SW480 (cell line): ENCODE results near the gene GPR146.
A peak's percentile ranks its signal among the peaks of the same experiment; 100 is the strongest.
"Not testable (repeated sequence)": the region's sequence is repeated elsewhere in the genome, so short reads cannot be mapped to it uniquely, and the experiment has no call there.

Experiments
- DNase-seq: peaks from one replicate; pipeline ENCODE4 v3.0.0-alpha.2; 2016; ENCODE audit warnings: low spot score

GPR146 gene

GRCh38 chr7:1025743-1026581 is 18.4 kb upstream of the GPR146 start:
- no peak for DNase-seq

- DNase-seq: no peak
These were observed 17.6 kb upstream of the GPR146 start for GRCh38 chr7:1026721-1027161.

GRCh38 chr7:1027242-1028043 is 16.9 kb upstream of the GPR146 start:
- DNase-seq: no peak

GRCh38 chr7:1028044-1028770 is 16.1 kb upstream of the GPR146 start:
- peak; percentile 90 for DNase-seq

GRCh38 chr7:1028775-1029636 is 15.3 kb upstream of the GPR146 start:
- DNase-seq: peak; percentile 97

- DNase-seq: no peak
These were observed 14.5 kb upstream of the GPR146 start for GRCh38 chr7:1029637-1030443.

- no peak for DNase-seq
These were observed 13.8 kb upstream of the GPR146 start for GRCh38 chr7:1030444-1031070.

GRCh38 chr7:1031716-1032455 is 12.5 kb upstream of the GPR146 start:
- DNase-seq: no peak

GRCh38 chr7:1032536-1033181 is 11.7 kb upstream of the GPR146 start:
- DNase-seq: no peak

- DNase-seq: no peak
These were observed 10.7 kb upstream of the GPR146 start for GRCh38 chr7:1033546-1034145.

- not testable (repeated sequence) for DNase-seq
These were observed 9.6 kb upstream of the GPR146 start for GRCh38 chr7:1034769-1035168.

- not testable (repeated sequence) for DNase-seq
These were observed 8.0 kb upstream of the GPR146 start for GRCh38 chr7:1036164-1036928.

- DNase-seq: not testable (repeated sequence)
These were observed 4.1 kb upstream of the GPR146 start for GRCh38 chr7:1040233-1040632.

- DNase-seq: no peak
These were observed 3.6 kb upstream of the GPR146 start for GRCh38 chr7:1040790-1041189.

GRCh38 chr7:1041551-1042491 is 2.5 kb upstream of the GPR146 start:
- DNase-seq: no peak

- DNase-seq: no peak
These were observed 1.9 kb upstream of the GPR146 start for GRCh38 chr7:1042492-1042833.
